Neural progenitor cell (in vitro differentiated cells): ENCODE measurements around the gene WDFY2. TPM values are rescaled to one million over a fixed set of nuclear protein-coding genes. Genes with fewer than 3 reads are reported as not detected.

Experiments used
- DNase-seq: peaks from one replicate; pipeline ENCODE4 v3.0.0-alpha.2; 2016; ENCODE audit warnings: low spot score
- H2AFZ ChIP-seq: fragments of 200-600 bp; sonication (generic); replicated peaks from 2 replicates; pipeline ENCODE4 v1.6.1; 2016; ENCODE audit warnings: antibody characterized with exemption
- H3F3A ChIP-seq: fragments of 200-600 bp; sonication (generic); 2 replicates; pipeline ENCODE4 v1.6.1; 2016; ENCODE audit warnings: antibody characterized with exemption, low read depth
- H3K27ac ChIP-seq: fragments of 200-600 bp; sonication (generic); 2 replicates; pipeline ENCODE4 v1.5.1; 2016; ENCODE audit warnings: mild to moderate bottlenecking
- H3K27me3 ChIP-seq: fragments of 200-600 bp; sonication (generic); 2 replicates; pipeline ENCODE4 v1.6.1; 2016; ENCODE audit warnings: mild to moderate bottlenecking, moderate library complexity
- H3K36me3 ChIP-seq: fragments of 200-600 bp; sonication (generic); 2 replicates; pipeline ENCODE4 v1.5.1; 2016
- H3K4me1 ChIP-seq: fragments of 200-600 bp; sonication (generic); 2 replicates; pipeline ENCODE4 v1.6.1; 2016; ENCODE audit warnings: mixed run types
- H3K4me2 ChIP-seq: fragments of 200-600 bp; sonication (generic); 2 replicates; pipeline ENCODE4 v1.6.1; 2016
- H3K4me3 ChIP-seq: fragments of 200-600 bp; sonication (generic); 2 replicates; pipeline ENCODE4 v1.5.1; 2016
- H3K79me2 ChIP-seq: fragments of 200-600 bp; sonication (generic); 2 replicates; pipeline ENCODE4 v1.6.1; 2016; ENCODE audit warnings: low read depth
- H3K9ac ChIP-seq: fragments of 200-600 bp; sonication (generic); 2 replicates; pipeline ENCODE4 v1.6.1; 2016
- H3K9me3 ChIP-seq: fragments of 200-600 bp; sonication (generic); 2 replicates; pipeline ENCODE4 v1.5.1; 2016; ENCODE audit warnings: low read depth
- H4K20me1 ChIP-seq: fragments of 200-600 bp; sonication (generic); 2 replicates; pipeline ENCODE4 v1.6.1; 2016; ENCODE audit warnings: low read depth
- H3K27ac Mint-ChIP-seq: 3 replicates; pipeline ENCODE4 v1.8.0; 2021; ENCODE audit warnings: mixed read lengths
- H3K27me3 Mint-ChIP-seq: 2 replicates; pipeline ENCODE4 v1.8.0; 2022; ENCODE audit warnings: low read depth, mild to moderate bottlenecking, inconsistent platforms, moderate library complexity, mixed read lengths; ENCODE audit not compliant: insufficient read depth
- H3K36me3 Mint-ChIP-seq: 3 replicates; pipeline ENCODE4 v1.8.0; 2021; ENCODE audit warnings: mixed read lengths
- H3K4me1 Mint-ChIP-seq: 3 replicates; pipeline ENCODE4 v1.8.0; 2021; ENCODE audit warnings: mixed read lengths
- H3K4me3 Mint-ChIP-seq: 3 replicates; pipeline ENCODE4 v1.8.0; 2021; ENCODE audit warnings: mild to moderate bottlenecking, moderate library complexity, mixed read lengths
- H3K9me3 Mint-ChIP-seq: 3 replicates; pipeline ENCODE4 v1.8.0; 2020; ENCODE audit warnings: mixed read lengths
- EZH2 ChIP-seq: fragments of 200-600 bp; sonication (generic); IDR thresholded peaks from 2 replicates; pipeline ENCODE4 v1.6.1; 2017; ENCODE audit warnings: antibody characterized with exemption, mild to moderate bottlenecking, moderate library complexity
- EZH2phosphoT487 ChIP-seq: fragments of 200-600 bp; sonication (generic); IDR thresholded peaks from 2 replicates; pipeline ENCODE4 v1.6.1; 2017; ENCODE audit warnings: antibody characterized with exemption
- total RNA-seq: library from RNA; depleted of rRNA; stranded (reverse); fragments of >200 nt; gene quantifications from 2 replicates; pipeline ENCODE4 v1.2.3, GENCODE V29; 2015; ENCODE audit warnings: low replicate concordance
- TF ChIP-seq, protein P1 (sequence below): fragments of 200-600 bp; sonication (generic); IDR thresholded peaks from 2 replicates; pipeline ENCODE4 v1.5.1; 2017; ENCODE audit warnings: antibody characterized with exemption, mild to moderate bottlenecking

Gene WDFY2
- total RNA-seq, 1 donor from 2014 or later = 18.3 TPM

DNA sequence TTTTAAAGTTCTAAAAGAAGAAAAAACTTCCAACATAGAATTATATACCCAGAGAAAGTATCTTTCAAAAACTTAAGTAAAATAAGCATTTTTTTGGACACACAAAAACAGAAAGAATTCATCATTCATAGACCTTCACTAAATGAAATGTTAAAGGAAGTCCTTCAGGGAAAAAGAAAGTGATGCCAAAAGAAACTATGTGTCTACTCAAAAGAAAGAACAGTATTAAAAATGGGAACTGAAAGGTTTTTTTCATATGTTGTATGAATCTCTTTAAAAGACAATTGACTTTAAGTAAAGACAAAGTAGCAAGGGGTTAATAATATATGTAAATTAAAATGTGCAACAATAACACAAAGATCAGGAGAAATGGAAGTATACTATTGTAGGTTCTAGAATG lies 123.2 kb downstream of the WDFY2 start:
- Histone ChIP-seq H2AFZ (no peak overlapping the region), H3K4me1 (peaks cover 15% of the 10 kb centered on the region), H3F3A (no peaks in the 10 kb centered on the region), H3K4me3 (no peak overlapping the region), H3K9me3 (no peaks in the 10 kb centered on the region), H3K36me3 (no peaks in the 10 kb centered on the region), H4K20me1 (no peaks in the 10 kb centered on the region), H3K27ac (no peak overlapping the region), H3K4me2 (no peak overlapping the region), H3K79me2 (no peaks in the 10 kb centered on the region), H3K9ac (no peak overlapping the region), H3K27me3 (no peaks in the 10 kb centered on the region)
- no peaks in the 10 kb centered on the region for H3K27me3 Mint-ChIP-seq
- H3K36me3 Mint-ChIP-seq = peaks cover 27% of the 10 kb centered on the region
- no peak for TF ChIP-seq EZH2
- no peak for TF ChIP-seq EZH2phosphoT487
- TF ChIP-seq, protein P1, sequence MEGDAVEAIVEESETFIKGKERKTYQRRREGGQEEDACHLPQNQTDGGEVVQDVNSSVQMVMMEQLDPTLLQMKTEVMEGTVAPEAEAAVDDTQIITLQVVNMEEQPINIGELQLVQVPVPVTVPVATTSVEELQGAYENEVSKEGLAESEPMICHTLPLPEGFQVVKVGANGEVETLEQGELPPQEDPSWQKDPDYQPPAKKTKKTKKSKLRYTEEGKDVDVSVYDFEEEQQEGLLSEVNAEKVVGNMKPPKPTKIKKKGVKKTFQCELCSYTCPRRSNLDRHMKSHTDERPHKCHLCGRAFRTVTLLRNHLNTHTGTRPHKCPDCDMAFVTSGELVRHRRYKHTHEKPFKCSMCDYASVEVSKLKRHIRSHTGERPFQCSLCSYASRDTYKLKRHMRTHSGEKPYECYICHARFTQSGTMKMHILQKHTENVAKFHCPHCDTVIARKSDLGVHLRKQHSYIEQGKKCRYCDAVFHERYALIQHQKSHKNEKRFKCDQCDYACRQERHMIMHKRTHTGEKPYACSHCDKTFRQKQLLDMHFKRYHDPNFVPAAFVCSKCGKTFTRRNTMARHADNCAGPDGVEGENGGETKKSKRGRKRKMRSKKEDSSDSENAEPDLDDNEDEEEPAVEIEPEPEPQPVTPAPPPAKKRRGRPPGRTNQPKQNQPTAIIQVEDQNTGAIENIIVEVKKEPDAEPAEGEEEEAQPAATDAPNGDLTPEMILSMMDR = no peak
- no peak overlapping the region for H3K4me3 Mint-ChIP-seq
- no peaks in the 10 kb centered on the region for H3K4me1 Mint-ChIP-seq
- H3K27ac Mint-ChIP-seq = no peak overlapping the region
- DNase-seq = no peak
- H3K9me3 Mint-ChIP-seq = peaks cover 8% of the 10 kb centered on the region

DNA sequence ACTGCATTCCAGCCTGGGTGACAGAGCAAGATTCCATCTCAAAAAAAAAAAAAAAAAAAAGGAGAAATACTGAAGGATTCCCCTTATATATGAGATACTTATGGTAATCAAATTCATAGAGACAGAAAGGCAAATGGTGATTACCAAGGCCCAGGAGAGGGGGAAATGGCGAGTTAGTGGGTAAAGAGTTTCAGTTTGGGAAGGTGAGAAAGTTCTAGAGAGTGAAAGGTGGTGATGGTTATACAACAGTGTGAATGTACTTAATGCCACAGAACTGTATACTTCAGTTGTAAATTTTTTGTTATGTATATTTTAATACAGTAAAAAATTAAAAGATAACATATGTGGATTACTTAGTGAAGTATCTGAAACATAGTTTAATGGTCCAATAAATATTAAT lies 129.5 kb downstream of the WDFY2 start:
- Histone ChIP-seq H3F3A (no peaks in the 10 kb centered on the region), H4K20me1 (peaks cover 3% of the 10 kb centered on the region), H3K9ac (no peak overlapping the region), H3K9me3 (no peaks in the 10 kb centered on the region), H3K36me3 (no peaks in the 10 kb centered on the region), H3K4me1 (no peaks in the 10 kb centered on the region), H3K27ac (no peak overlapping the region), H3K27me3 (no peaks in the 10 kb centered on the region), H3K4me2 (no peak overlapping the region), H3K4me3 (no peak overlapping the region), H2AFZ (no peak overlapping the region), H3K79me2 (no peaks in the 10 kb centered on the region)
- Mint-ChIP-seq H3K36me3 (peaks cover 11% of the 10 kb centered on the region), H3K4me3 (no peak overlapping the region), H3K9me3 (peaks cover 8% of the 10 kb centered on the region), H3K27me3 (peaks cover 2% of the 10 kb centered on the region), H3K4me1 (no peaks in the 10 kb centered on the region), H3K27ac (no peak overlapping the region)
- DNase-seq = no peak
- TF ChIP-seq EZH2 = no peak
- TF ChIP-seq, protein P1 = no peak

DNA sequence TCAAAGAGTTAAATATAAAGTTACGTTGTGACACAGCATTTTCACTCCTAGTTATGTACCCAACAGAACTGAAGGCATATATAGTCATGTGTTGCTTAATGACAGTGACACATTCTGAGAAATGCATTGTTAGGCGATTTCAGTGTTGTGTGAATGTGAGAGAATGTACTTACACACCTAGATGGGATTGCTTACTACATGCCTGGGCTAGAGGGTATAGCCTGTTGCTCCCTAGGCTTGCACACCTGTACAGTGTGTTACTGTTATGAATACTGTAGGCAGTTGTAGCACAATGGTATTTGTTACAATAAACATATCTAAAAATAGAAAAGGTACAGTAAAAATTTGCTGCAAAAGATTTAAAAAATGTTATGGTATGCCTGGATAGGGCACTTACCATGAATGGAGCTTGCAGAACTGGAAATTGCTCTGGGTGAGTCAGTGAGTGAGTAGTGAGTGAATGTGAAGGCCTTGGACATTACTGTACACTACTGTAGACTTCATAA lies 130.5 kb downstream of the WDFY2 start:
- no peak overlapping the region for H3K4me2 ChIP-seq
- no peak overlapping the region for H3K9ac ChIP-seq
- Mint-ChIP-seq H3K4me3 (no peak overlapping the region), H3K27ac (no peak overlapping the region), H3K27me3 (peaks cover 5% of the 10 kb centered on the region), H3K9me3 (peaks cover 6% of the 10 kb centered on the region), H3K36me3 (peaks cover 5% of the 10 kb centered on the region), H3K4me1 (no peaks in the 10 kb centered on the region)
- no peaks in the 10 kb centered on the region for H3K9me3 ChIP-seq
- peaks cover 3% of the 10 kb centered on the region for H4K20me1 ChIP-seq
- H3K79me2 ChIP-seq = no peaks in the 10 kb centered on the region
- no peak for TF ChIP-seq EZH2
- TF ChIP-seq, protein P1 = no peak
- no peak for TF ChIP-seq EZH2phosphoT487
- DNase-seq = no peak
- no peaks in the 10 kb centered on the region for H3K27me3 ChIP-seq
- no peak overlapping the region for H2AFZ ChIP-seq
- H3K4me1 ChIP-seq = no peaks in the 10 kb centered on the region
- no peaks in the 10 kb centered on the region for H3K36me3 ChIP-seq
- H3K4me3 ChIP-seq = no peak overlapping the region
- H3K27ac ChIP-seq = no peak overlapping the region
- no peaks in the 10 kb centered on the region for H3F3A ChIP-seq
